ENCODE measurements around the gene DBNDD2. TPM values are rescaled to one million over a fixed set of nuclear protein-coding genes. Genes with fewer than 3 reads are reported as not detected.

The DBNDD2 gene
- total and polyA plus RNA-seq, 2 experiments from 2014 or later, result 25.8 to 62.5 TPM

GRCh38 chr20:45365444-45365970, 42.6 kb upstream of the DBNDD2 start:
- Histone ChIP-seq H3K27me3 (ENCODE audit: insufficient read depth) (no peaks in the 10 kb centered on the region), H3K27ac (ENCODE audit: low read depth) (no peak overlapping the region), H3K79me2 (replicated peaks; ENCODE audit: insufficient read depth) (peaks cover 14% of the 10 kb centered on the region), H3K4me3 (no peak overlapping the region), H3K4me2 (no peak overlapping the region), H2AFZ (no peak overlapping the region), H4K20me1 (replicated peaks; ENCODE audit: insufficient read depth) (0 out of 2 replicates have a peak, but pooled peaks cover 9% of the 10 kb centered on the region), H3K36me3 (ENCODE audit: insufficient read depth) (no peaks in the 10 kb centered on the region), H3F3A (replicated peaks; ENCODE audit: low read depth) (no peaks in the 10 kb centered on the region), H3K4me1 (ENCODE audit: insufficient read depth) (peaks cover 6% of the 10 kb centered on the region), H3K9me2 (ENCODE audit: insufficient read depth) (no peaks in the 10 kb centered on the region)
- H3K4me3 Mint-ChIP-seq, result no peak overlapping the region
- peaks cover 7% of the 10 kb centered on the region for H3K27me3 Mint-ChIP-seq (ENCODE audit: insufficient read depth, low read depth, poor library complexity)
- no peak for ATAC-seq
- H3K4me1 Mint-ChIP-seq, result peaks cover 8% of the 10 kb centered on the region
- DNase-seq (ENCODE audit: low spot score), result no peak
- H3K9me3 Mint-ChIP-seq, result no peaks in the 10 kb centered on the region
- H3K36me3 Mint-ChIP-seq (ENCODE audit: low read depth), result peaks cover 15% of the 10 kb centered on the region; the same call in 2 of the 3 replicates
- H3K27ac Mint-ChIP-seq, result no peak overlapping the region
- TF ChIP-seq REST (IDR thresholded peaks at IDR 0.05; ENCODE audit: unreplicated experiment) (no peak), EZH2 (IDR thresholded peaks at IDR 0.05; ENCODE audit: low read depth, unreplicated experiment) (no peak), CREB1 (CRISPR knock-in tag; IDR thresholded peaks at IDR 0.05; ENCODE audit: low read depth) (no peak), NANOG (IDR thresholded peaks at IDR 0.05; ENCODE audit: borderline replicate concordance) (no peak)
- TF ChIP-seq, protein P1, sequence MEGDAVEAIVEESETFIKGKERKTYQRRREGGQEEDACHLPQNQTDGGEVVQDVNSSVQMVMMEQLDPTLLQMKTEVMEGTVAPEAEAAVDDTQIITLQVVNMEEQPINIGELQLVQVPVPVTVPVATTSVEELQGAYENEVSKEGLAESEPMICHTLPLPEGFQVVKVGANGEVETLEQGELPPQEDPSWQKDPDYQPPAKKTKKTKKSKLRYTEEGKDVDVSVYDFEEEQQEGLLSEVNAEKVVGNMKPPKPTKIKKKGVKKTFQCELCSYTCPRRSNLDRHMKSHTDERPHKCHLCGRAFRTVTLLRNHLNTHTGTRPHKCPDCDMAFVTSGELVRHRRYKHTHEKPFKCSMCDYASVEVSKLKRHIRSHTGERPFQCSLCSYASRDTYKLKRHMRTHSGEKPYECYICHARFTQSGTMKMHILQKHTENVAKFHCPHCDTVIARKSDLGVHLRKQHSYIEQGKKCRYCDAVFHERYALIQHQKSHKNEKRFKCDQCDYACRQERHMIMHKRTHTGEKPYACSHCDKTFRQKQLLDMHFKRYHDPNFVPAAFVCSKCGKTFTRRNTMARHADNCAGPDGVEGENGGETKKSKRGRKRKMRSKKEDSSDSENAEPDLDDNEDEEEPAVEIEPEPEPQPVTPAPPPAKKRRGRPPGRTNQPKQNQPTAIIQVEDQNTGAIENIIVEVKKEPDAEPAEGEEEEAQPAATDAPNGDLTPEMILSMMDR (conservative IDR thresholded peaks at IDR 0.05; ENCODE audit: low read depth in 2 of 2), result no peak

DNA sequence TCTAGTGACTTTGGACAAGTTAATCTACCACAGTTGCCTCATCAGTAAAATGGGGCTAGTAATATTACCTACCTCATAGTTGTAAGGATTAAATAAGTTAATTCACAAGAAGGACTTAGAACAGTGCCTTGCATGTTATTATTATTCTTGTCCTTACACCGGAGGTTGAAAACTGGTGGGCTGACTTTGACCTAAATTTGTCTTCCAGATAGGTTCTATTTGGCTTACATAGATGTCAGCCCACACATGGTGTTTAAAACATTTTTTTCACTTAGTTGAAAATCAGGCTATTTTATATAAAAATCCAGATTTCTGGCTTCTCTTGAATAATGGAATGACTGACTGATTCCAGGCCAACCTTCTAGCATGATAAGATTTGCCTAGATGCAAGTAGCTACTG, 41.9 kb upstream of the DBNDD2 start:
- H3K4me3 Mint-ChIP-seq, result no peak overlapping the region
- H3K27ac Mint-ChIP-seq, result no peak overlapping the region
- no peak for ATAC-seq

More for the DNA sequence above, 41.9 kb upstream of the DBNDD2 start:
- no peak for DNase-seq (ENCODE audit: low spot score)
- Histone ChIP-seq H2AFZ (no peak overlapping the region), H3F3A (replicated peaks; ENCODE audit: low read depth) (no peaks in the 10 kb centered on the region), H3K27me3 (ENCODE audit: insufficient read depth) (no peaks in the 10 kb centered on the region), H3K4me1 (ENCODE audit: insufficient read depth) (peaks cover 6% of the 10 kb centered on the region), H3K27ac (ENCODE audit: low read depth) (no peak overlapping the region), H3K79me2 (replicated peaks; ENCODE audit: insufficient read depth) (peaks cover 14% of the 10 kb centered on the region), H4K20me1 (replicated peaks; ENCODE audit: insufficient read depth) (0 out of 2 replicates have a peak, but pooled peaks cover 9% of the 10 kb centered on the region), H3K4me3 (no peak overlapping the region), H3K4me2 (no peak overlapping the region), H3K9me2 (ENCODE audit: insufficient read depth) (no peaks in the 10 kb centered on the region), H3K36me3 (ENCODE audit: insufficient read depth) (no peaks in the 10 kb centered on the region)
- no peak for TF ChIP-seq NANOG (IDR thresholded peaks at IDR 0.05; ENCODE audit: borderline replicate concordance)
- Mint-ChIP-seq H3K36me3 (ENCODE audit: low read depth) (peaks cover 15% of the 10 kb centered on the region; the same call in 2 of the 3 replicates), H3K9me3 (no peaks in the 10 kb centered on the region), H3K27me3 (ENCODE audit: insufficient read depth, low read depth, poor library complexity) (peaks cover 7% of the 10 kb centered on the region), H3K4me1 (peaks cover 8% of the 10 kb centered on the region)

Measured in GM23338 (cell line).